Esophagus squamous epithelium (tissue), 4 donors: Measurements from ENCODE around the gene PRRC2B.

ENCODE experiments used
- CTCF ChIP-seq, 6 experiments: fragments of 450-650 bp in 4 of 6; fragments of 200-600 bp in 2 of 6; sonication (generic) in 2 of 6; IDR thresholded peaks; one replicate each; pipeline ENCODE4 v1.5.1; 2016 to 2019; ENCODE audit warnings: antibody characterized with exemption in 6 of 6, mild to moderate bottlenecking in 4 of 6, moderate library complexity in 4 of 6
- POLR2A ChIP-seq, 4 donors: fragments of 450-650 bp; IDR thresholded peaks; one replicate each; pipeline ENCODE4 v1.6.1; 2017; ENCODE audit warnings: antibody characterized with exemption in 4 of 4, mild to moderate bottlenecking in 4 of 4, moderate library complexity in 3 of 4

- TF ChIP-seq CTCF (IDR thresholded peaks at IDR 0.05) (no peak), POLR2A (IDR thresholded peaks at IDR 0.05) (no peak)
Measured at GRCh38 chr9:131537946-131538345, 144.1 kb downstream of the PRRC2B start.
